H1 (cell line): ENCODE data around the gene TMUB2. TPM values are rescaled to one million over a fixed set of nuclear protein-coding genes. Genes with fewer than 3 reads are reported as not detected.

Experiments used
- E2F6 ChIP-seq: IDR thresholded peaks from 2 replicates; pipeline ENCODE4 v1.6.1; 2012; ENCODE audit warnings: inconsistent platforms
- EGR1 ChIP-seq: IDR thresholded peaks from 2 replicates; pipeline ENCODE4 v1.6.1; 2011; ENCODE audit warnings: low read depth, low read length, borderline replicate concordance
- FOSL1 ChIP-seq: IDR thresholded peaks from 2 replicates; pipeline ENCODE4 v1.6.1; 2011; ENCODE audit warnings: mild to moderate bottlenecking, low read depth, low read length, moderate library complexity; ENCODE audit not compliant: insufficient read depth
- NRF1 ChIP-seq: IDR thresholded peaks from 2 replicates; pipeline ENCODE4 v1.6.1; 2011; ENCODE audit warnings: mild to moderate bottlenecking, low read depth, low read length, improper control_type of control experiment
- POLR2A ChIP-seq, 2 experiments: IDR thresholded peaks; 1 replicate in 1 of 2; 2 replicates in 1 of 2; pipeline ENCODE4 v1.6.1; 2011; ENCODE audit warnings: low read depth in 2 of 2, low read length in 2 of 2, mild to moderate bottlenecking in 2 of 2; ENCODE audit errors: control extremely low read depth in 1 of 2
- POU5F1 ChIP-seq: IDR thresholded peaks from 2 replicates; pipeline ENCODE4 v1.6.1; 2011; ENCODE audit warnings: low read depth, mild to moderate bottlenecking, low read length, moderate library complexity
- TCF12 ChIP-seq: IDR thresholded peaks from 2 replicates; pipeline ENCODE4 v1.6.1; 2011; ENCODE audit warnings: low read depth, mild to moderate bottlenecking, low read length
- polyA plus RNA-seq, 7 experiments: library from polyadenylated mRNA; depleted of rRNA in 3 of 7; stranded (reverse) in 5 of 7; unstranded in 2 of 7; fragments of >200 nt in 5 of 7; fragments of 200-250 nt in 2 of 7; gene quantifications; 1 replicate in 5 of 7; 2 replicates in 1 of 7; 4 replicates in 1 of 7; pipeline versions ENCODE4 v1.2.1 to v1.2.3, GENCODE V29; 2011 to 2013; ENCODE audit warnings: missing spikeins in 2 of 7, mixed read lengths in 2 of 7
- total RNA-seq: library from RNA; stranded (reverse); fragmentation: NEBNext Ultra II Directional; extraction: Animal tissue kit (Norgen Biotek cat#: 25700); gene quantifications from 2 replicates; pipeline ENCODE4 v1.2.1, GENCODE V29; 2021
- TF ChIP-seq, protein P1 (sequence below): fragments of 300-600 bp; sonication (generic); IDR thresholded peaks from 2 replicates; pipeline ENCODE4 v1.7.1; 2012; ENCODE audit warnings: low read length, moderate library complexity, mild to moderate bottlenecking, inconsistent platforms; ENCODE audit not compliant: insufficient replicate concordance
- TF ChIP-seq, protein P2 (sequence below), 3 experiments: IDR thresholded peaks; 1 replicate in 2 of 3; 2 replicates in 1 of 3; pipeline versions ENCODE4 v1.5.1 to v1.6.1; 2011; ENCODE audit warnings: low read length in 3 of 3, mild to moderate bottlenecking in 3 of 3, inconsistent platforms in 2 of 3, low read depth in 1 of 3, moderate library complexity in 1 of 3; ENCODE audit not compliant: insufficient read depth in 1 of 3; ENCODE audit errors: control extremely low read depth in 1 of 3

Gene TMUB2
- total and polyA plus RNA-seq, 2 of the 8 experiments (the other 6 are each of a cell fraction or from before 2014, with no cell fraction given) = 18.5 to 30.5 TPM

- TF ChIP-seq, protein P1, sequence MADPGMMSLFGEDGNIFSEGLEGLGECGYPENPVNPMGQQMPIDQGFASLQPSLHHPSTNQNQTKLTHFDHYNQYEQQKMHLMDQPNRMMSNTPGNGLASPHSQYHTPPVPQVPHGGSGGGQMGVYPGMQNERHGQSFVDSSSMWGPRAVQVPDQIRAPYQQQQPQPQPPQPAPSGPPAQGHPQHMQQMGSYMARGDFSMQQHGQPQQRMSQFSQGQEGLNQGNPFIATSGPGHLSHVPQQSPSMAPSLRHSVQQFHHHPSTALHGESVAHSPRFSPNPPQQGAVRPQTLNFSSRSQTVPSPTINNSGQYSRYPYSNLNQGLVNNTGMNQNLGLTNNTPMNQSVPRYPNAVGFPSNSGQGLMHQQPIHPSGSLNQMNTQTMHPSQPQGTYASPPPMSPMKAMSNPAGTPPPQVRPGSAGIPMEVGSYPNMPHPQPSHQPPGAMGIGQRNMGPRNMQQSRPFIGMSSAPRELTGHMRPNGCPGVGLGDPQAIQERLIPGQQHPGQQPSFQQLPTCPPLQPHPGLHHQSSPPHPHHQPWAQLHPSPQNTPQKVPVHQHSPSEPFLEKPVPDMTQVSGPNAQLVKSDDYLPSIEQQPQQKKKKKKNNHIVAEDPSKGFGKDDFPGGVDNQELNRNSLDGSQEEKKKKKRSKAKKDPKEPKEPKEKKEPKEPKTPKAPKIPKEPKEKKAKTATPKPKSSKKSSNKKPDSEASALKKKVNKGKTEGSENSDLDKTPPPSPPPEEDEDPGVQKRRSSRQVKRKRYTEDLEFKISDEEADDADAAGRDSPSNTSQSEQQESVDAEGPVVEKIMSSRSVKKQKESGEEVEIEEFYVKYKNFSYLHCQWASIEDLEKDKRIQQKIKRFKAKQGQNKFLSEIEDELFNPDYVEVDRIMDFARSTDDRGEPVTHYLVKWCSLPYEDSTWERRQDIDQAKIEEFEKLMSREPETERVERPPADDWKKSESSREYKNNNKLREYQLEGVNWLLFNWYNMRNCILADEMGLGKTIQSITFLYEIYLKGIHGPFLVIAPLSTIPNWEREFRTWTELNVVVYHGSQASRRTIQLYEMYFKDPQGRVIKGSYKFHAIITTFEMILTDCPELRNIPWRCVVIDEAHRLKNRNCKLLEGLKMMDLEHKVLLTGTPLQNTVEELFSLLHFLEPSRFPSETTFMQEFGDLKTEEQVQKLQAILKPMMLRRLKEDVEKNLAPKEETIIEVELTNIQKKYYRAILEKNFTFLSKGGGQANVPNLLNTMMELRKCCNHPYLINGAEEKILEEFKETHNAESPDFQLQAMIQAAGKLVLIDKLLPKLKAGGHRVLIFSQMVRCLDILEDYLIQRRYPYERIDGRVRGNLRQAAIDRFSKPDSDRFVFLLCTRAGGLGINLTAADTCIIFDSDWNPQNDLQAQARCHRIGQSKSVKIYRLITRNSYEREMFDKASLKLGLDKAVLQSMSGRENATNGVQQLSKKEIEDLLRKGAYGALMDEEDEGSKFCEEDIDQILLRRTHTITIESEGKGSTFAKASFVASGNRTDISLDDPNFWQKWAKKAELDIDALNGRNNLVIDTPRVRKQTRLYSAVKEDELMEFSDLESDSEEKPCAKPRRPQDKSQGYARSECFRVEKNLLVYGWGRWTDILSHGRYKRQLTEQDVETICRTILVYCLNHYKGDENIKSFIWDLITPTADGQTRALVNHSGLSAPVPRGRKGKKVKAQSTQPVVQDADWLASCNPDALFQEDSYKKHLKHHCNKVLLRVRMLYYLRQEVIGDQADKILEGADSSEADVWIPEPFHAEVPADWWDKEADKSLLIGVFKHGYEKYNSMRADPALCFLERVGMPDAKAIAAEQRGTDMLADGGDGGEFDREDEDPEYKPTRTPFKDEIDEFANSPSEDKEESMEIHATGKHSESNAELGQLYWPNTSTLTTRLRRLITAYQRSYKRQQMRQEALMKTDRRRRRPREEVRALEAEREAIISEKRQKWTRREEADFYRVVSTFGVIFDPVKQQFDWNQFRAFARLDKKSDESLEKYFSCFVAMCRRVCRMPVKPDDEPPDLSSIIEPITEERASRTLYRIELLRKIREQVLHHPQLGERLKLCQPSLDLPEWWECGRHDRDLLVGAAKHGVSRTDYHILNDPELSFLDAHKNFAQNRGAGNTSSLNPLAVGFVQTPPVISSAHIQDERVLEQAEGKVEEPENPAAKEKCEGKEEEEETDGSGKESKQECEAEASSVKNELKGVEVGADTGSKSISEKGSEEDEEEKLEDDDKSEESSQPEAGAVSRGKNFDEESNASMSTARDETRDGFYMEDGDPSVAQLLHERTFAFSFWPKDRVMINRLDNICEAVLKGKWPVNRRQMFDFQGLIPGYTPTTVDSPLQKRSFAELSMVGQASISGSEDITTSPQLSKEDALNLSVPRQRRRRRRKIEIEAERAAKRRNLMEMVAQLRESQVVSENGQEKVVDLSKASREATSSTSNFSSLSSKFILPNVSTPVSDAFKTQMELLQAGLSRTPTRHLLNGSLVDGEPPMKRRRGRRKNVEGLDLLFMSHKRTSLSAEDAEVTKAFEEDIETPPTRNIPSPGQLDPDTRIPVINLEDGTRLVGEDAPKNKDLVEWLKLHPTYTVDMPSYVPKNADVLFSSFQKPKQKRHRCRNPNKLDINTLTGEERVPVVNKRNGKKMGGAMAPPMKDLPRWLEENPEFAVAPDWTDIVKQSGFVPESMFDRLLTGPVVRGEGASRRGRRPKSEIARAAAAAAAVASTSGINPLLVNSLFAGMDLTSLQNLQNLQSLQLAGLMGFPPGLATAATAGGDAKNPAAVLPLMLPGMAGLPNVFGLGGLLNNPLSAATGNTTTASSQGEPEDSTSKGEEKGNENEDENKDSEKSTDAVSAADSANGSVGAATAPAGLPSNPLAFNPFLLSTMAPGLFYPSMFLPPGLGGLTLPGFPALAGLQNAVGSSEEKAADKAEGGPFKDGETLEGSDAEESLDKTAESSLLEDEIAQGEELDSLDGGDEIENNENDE = no peak
- TF ChIP-seq NRF1 = no peak
- TF ChIP-seq POLR2A (IDR thresholded peaks at IDR 0.05; ENCODE audit: control extremely low read depth in 1 of 2, low read depth in 2 of 2, low read length in 2 of 2) = no peak
- no peak for TF ChIP-seq POU5F1
- no peak for TF ChIP-seq E2F6
- no peak for TF ChIP-seq TCF12
- TF ChIP-seq EGR1 = no peak
- no peak for TF ChIP-seq FOSL1
- TF ChIP-seq, protein P2, sequence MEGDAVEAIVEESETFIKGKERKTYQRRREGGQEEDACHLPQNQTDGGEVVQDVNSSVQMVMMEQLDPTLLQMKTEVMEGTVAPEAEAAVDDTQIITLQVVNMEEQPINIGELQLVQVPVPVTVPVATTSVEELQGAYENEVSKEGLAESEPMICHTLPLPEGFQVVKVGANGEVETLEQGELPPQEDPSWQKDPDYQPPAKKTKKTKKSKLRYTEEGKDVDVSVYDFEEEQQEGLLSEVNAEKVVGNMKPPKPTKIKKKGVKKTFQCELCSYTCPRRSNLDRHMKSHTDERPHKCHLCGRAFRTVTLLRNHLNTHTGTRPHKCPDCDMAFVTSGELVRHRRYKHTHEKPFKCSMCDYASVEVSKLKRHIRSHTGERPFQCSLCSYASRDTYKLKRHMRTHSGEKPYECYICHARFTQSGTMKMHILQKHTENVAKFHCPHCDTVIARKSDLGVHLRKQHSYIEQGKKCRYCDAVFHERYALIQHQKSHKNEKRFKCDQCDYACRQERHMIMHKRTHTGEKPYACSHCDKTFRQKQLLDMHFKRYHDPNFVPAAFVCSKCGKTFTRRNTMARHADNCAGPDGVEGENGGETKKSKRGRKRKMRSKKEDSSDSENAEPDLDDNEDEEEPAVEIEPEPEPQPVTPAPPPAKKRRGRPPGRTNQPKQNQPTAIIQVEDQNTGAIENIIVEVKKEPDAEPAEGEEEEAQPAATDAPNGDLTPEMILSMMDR (IDR thresholded peaks at IDR 0.05; ENCODE audit: control extremely low read depth in 1 of 3, insufficient read depth in 1 of 3, low read depth in 1 of 3, low read length in 3 of 3) = no peak
Observed at GRCh38 chr17:44241106-44241624, 54.4 kb downstream of the TMUB2 start (continued).
